OCI-LY1 (cell line): Measurements from ENCODE around the gene COPS7A.

Experiments
- CTCF ChIP-seq: fragments of 200-600 bp; sonication (generic), shearing (Covaris generic); IDR thresholded peaks from 2 replicates; pipeline ENCODE4 v1.5.1; 2017; ENCODE audit warnings: mild to moderate bottlenecking, antibody characterized with exemption, low read length, moderate library complexity, mixed read lengths
- EZH2 ChIP-seq: fragments of 200-600 bp; sonication (generic), shearing (Covaris generic); IDR thresholded peaks from 2 replicates; pipeline ENCODE4 v1.8.0; 2017; ENCODE audit warnings: borderline replicate concordance, mixed run types, mild to moderate bottlenecking, antibody characterized with exemption, low read length, moderate library complexity, mixed read lengths

GRCh38 chr12:6734506-6735387 is 10.9 kb downstream of the COPS7A start:
- TF ChIP-seq CTCF (no peak), EZH2 (no peak)
